NCI-H1105 treated with DMSO at 0.1 percent for 48 hours (cell line): ENCODE results near the gene EEF2K.
"Not testable (repeated sequence)": the region's sequence is repeated elsewhere in the genome, so short reads cannot be mapped to it uniquely, and the experiment has no call there.

Experiments
- DNase-seq: peaks from one replicate; lab custom pipeline; 2025; lab: John Stamatoyannopoulos, UW

Gene EEF2K

GRCh38 chr16:22190081-22190775 is 15.8 kb upstream of the EEF2K start:
- DNase-seq, result peak; percentile 91

GRCh38 chr16:22190776-22191531 is 15.1 kb upstream of the EEF2K start:
- peak; percentile 83 for DNase-seq

- peak; percentile 30 for DNase-seq
Measured at GRCh38 chr16:22191532-22192260, 14.4 kb upstream of the EEF2K start.

- peak; percentile 40 for DNase-seq
Measured at GRCh38 chr16:22192261-22193062, 13.6 kb upstream of the EEF2K start.

- no peak for DNase-seq
Measured at GRCh38 chr16:22193063-22193411, 13.0 kb upstream of the EEF2K start.

- no peak for DNase-seq
Measured at GRCh38 chr16:22194707-22195444, 11.2 kb upstream of the EEF2K start.

GRCh38 chr16:22195445-22195694 is 10.7 kb upstream of the EEF2K start:
- DNase-seq, result no peak

GRCh38 chr16:22195695-22196558 is 10.2 kb upstream of the EEF2K start:
- peak; percentile 68 for DNase-seq

- DNase-seq, result not testable (repeated sequence)
Measured at GRCh38 chr16:22196559-22197168, 9.4 kb upstream of the EEF2K start.

- DNase-seq, result no peak
Measured at GRCh38 chr16:22198547-22199293, 7.4 kb upstream of the EEF2K start.

- DNase-seq, result no peak
Measured at GRCh38 chr16:22202261-22202637, 3.8 kb upstream of the EEF2K start.

GRCh38 chr16:22203091-22203490 is 3.0 kb upstream of the EEF2K start:
- DNase-seq, result no peak

- no peak for DNase-seq
Measured at GRCh38 chr16:22204091-22204655, 1.9 kb upstream of the EEF2K start.

- DNase-seq, result no peak
Measured at GRCh38 chr16:22205577-22206012, 483 bp upstream of the EEF2K start.

GRCh38 chr16:22206842-22207714 is 1.0 kb downstream of the EEF2K start:
- peak; percentile 16 for DNase-seq

- no peak for DNase-seq
Measured at GRCh38 chr16:22207715-22208360, 1.8 kb downstream of the EEF2K start.

- no peak for DNase-seq
Measured at GRCh38 chr16:22210285-22210684, 4.2 kb downstream of the EEF2K start.

- no peak for DNase-seq
Measured at GRCh38 chr16:22210854-22211253, 4.8 kb downstream of the EEF2K start.
